ENCODE data around the gene HUNK.

The HUNK gene

GRCh38 chr21:31911138-31911907 is 38.5 kb downstream of the HUNK start:
- no peak for TF ChIP-seq CTCF (IDR thresholded peaks at IDR 0.05; ENCODE audit: insufficient read depth, missing control alignments)
- DNase-seq (ENCODE audit: insufficient read length, low spot score), result no peak
- no peak for FAIRE-seq

GRCh38 chr21:31912501-31912900 is 39.7 kb downstream of the HUNK start:
- FAIRE-seq (no peak), DNase-seq (ENCODE audit: insufficient read length, low spot score) (no peak)
- no peak for TF ChIP-seq CTCF (IDR thresholded peaks at IDR 0.05; ENCODE audit: insufficient read depth, missing control alignments)

- no peak for FAIRE-seq
- TF ChIP-seq CTCF (IDR thresholded peaks at IDR 0.05; ENCODE audit: insufficient read depth, missing control alignments), result no peak
- no peak for DNase-seq (ENCODE audit: insufficient read length, low spot score)
Observed at GRCh38 chr21:31913182-31913608, 40.4 kb downstream of the HUNK start.

- FAIRE-seq, result no peak
- DNase-seq (ENCODE audit: insufficient read length, low spot score), result no peak
- TF ChIP-seq CTCF (IDR thresholded peaks at IDR 0.05; ENCODE audit: insufficient read depth, missing control alignments), result no peak
Observed at GRCh38 chr21:31914472-31914871, 41.7 kb downstream of the HUNK start.

- TF ChIP-seq CTCF (IDR thresholded peaks at IDR 0.05; ENCODE audit: insufficient read depth, missing control alignments), result no peak
- DNase-seq (ENCODE audit: insufficient read length, low spot score), result no peak
- FAIRE-seq, result no peak
Observed at GRCh38 chr21:31915566-31915965, 42.7 kb downstream of the HUNK start.

GRCh38 chr21:31917108-31917507 is 44.3 kb downstream of the HUNK start:
- DNase-seq (ENCODE audit: insufficient read length, low spot score), result no peak
- FAIRE-seq, result no peak
- no peak for TF ChIP-seq CTCF (IDR thresholded peaks at IDR 0.05; ENCODE audit: insufficient read depth, missing control alignments)

GRCh38 chr21:31918250-31918775 is 45.5 kb downstream of the HUNK start:
- TF ChIP-seq CTCF (IDR thresholded peaks at IDR 0.05; ENCODE audit: insufficient read depth, missing control alignments), result no peak
- no peak for FAIRE-seq
- no peak for DNase-seq (ENCODE audit: insufficient read length, low spot score)

Measured in D721Med (cell line).